Measurements from ENCODE around the gene OPA3.

Gene OPA3

GRCh38 chr19:45505996-45506245, 78.7 kb downstream of the OPA3 start:
- in situ Hi-C loops (cut with MboI; ENCODE audit: low sequenced_read_pairs) = no loop called here

- in situ Hi-C loops (cut with MboI; ENCODE audit: low sequenced_read_pairs) = no loop called here
Observed at GRCh38 chr19:45505151-45505995, 79.2 kb downstream of the OPA3 start.

DNA sequence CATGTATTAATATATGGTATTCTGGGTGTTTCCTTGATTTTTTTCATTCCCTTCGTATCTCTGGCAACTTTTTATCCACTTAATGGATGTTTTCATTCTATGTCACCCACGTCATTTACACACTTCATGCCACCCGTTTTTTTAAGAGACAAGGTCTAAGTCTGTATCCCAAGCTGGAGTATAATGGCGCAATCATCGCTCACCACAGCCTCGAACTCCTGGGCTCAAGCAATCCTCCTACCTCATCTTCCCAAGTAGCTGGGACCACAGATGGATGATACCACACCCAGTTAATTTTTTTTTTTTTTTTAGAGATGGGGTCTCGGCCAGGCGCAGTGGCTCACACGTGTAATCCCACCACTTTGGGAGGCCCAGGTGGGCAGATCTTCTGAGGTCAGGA, 80.7 kb downstream of the OPA3 start:
- in situ Hi-C loops (cut with MboI; ENCODE audit: low sequenced_read_pairs) = no loop called here

DNA sequence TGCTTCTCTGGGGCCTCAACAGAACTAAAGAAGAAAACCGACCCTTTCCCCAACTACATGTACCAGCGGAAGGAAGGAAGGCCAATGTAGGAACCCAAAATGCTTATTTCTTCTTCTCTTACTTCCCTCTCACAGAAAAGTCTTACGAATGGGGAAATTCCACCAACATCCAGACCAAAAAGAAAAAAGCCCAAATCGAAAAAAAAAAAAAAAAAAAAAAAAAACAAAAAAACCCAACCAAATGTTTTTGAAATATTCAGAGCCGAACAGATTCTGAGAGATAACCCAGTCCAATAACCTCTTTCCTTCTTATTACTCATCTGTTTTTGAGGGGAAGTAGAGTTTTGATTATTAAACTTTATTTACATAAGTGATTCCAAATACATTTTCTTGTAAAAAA, 82.5 kb downstream of the OPA3 start:
- in situ Hi-C loops (cut with MboI; ENCODE audit: low sequenced_read_pairs) = no loop called here

DNA sequence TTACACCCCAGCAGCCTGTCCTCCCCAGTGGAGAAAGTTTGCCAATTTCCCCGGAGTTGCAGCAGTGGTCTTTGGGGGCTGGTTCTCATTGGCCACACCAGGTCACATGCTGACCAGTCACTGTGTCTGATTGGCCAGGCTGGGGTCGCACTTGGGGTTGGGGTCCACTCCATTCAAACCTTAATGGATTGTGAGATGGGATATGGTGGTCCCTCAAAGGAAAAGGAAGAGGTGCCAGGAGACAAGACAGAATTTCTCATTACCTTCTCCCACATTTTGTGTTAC, 82.9 kb downstream of the OPA3 start:
- in situ Hi-C loops (cut with MboI; ENCODE audit: low sequenced_read_pairs) = no loop called here

DNA sequence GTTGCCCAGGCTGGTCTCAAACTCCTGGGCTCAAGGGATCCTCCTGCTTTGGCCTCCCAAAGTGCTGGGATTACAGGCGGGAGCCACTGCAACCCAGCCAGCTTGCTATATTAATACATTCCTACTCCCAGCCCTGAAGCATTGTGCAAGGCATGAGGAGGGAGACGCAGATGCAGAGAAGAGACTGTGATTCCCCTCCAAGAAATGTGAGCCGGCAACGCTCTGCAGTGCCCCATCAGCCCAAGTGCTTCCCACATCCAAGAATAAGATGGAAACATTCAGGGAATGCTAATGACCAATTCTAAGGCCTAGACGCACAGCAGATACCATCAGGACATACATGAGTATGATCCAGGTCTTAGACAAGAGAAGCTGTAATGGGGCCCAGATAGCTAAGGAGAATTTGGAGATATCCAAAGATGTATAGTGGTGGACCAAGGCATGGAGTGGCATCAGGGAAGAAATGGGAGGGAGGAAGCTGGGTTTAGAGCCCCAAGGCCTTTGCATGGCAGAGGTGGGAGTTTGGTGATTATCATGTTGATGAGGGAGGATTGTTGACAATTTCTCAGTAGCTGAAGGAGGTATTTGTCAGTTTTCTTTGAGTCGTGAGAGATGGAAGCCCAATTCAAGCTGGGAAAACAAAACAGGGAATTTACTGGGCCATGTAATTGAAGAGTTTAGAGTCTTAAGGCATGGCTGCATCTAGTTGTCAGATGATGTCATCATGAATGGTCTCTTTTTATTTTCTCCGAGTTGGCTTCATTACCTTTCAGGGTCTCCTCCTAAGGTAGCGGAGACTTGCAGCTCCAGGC, 83.5 kb downstream of the OPA3 start:
- in situ Hi-C loops (cut with MboI; ENCODE audit: low sequenced_read_pairs) = no loop called here

GRCh38 chr19:45499196-45500180, 85.1 kb downstream of the OPA3 start:
- in situ Hi-C loops (cut with MboI; ENCODE audit: low sequenced_read_pairs) = no loop called here

DNA sequence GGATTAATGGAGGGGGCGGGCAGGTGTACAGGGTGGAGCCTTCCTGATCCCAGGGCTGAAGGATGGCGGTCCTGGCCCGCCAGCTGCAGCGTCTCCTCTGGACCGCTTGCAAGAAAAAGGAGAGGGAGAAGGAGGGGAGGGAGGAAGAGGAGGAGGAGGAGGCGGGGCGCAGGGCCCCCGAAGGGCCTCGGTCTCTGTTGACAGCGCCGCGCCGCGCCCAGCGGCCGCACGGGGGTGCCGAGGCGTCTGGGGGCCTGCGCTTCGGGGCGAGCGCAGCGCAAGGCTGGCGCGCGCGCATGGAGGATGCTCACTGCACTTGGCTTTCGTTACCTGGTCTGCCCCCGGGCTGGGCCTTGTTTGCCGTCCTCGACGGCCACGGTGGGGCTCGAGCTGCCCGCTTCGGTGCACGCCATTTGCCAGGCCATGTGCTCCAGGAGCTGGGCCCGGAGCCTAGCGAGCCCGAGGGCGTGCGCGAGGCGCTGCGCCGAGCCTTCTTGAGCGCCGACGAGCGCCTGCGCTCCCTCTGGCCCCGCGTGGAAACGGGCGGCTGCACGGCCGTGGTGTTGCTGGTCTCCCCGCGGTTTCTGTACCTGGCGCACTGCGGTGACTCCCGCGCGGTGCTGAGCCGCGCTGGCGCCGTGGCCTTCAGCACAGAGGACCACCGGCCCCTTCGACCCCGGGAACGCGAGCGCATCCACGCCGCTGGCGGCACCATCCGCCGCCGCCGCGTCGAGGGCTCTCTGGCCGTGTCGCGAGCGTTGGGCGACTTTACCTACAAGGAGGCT, 86.0 kb downstream of the OPA3 start, which contains the start of gene PPM1N:
PPM1N (plus strand) TSS at position 33 of the 785 bp plus-strand sequence; CDS start at position 63, 30 bp downstream.
- in situ Hi-C loops (cut with MboI; ENCODE audit: low sequenced_read_pairs) = no loop called here

GRCh38 chr19:45497791-45498190, 86.8 kb downstream of the OPA3 start:
- in situ Hi-C loops (cut with MboI; ENCODE audit: low sequenced_read_pairs) = no loop called here

- in situ Hi-C loops (cut with MboI; ENCODE audit: low sequenced_read_pairs) = no loop called here
Observed at GRCh38 chr19:45496349-45496953, 88.2 kb downstream of the OPA3 start.

DNA sequence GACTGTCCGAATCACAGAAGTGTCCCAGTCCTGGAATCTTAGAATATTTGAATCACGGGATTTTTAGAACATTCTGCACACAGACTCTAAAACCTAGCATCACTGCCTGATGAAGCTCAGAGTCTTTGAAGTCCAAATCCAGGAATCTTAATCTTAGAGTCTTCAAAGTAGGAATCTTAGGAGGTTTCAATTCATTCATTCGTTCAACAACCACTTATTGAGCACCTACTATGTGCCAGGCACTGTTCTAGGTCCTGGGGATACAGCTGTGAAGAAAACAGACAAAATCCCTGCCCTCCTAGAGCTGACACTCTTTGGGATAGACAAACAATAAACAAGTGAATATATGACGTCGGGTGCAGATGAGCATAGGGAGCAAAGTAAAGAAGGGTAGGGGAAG, 89.4 kb downstream of the OPA3 start:
- in situ Hi-C loops (cut with MboI; ENCODE audit: low sequenced_read_pairs) = no loop called here

GRCh38 chr19:45494261-45494916, 90.2 kb downstream of the OPA3 start:
- in situ Hi-C loops (cut with MboI; ENCODE audit: low sequenced_read_pairs) = no loop called here

DNA sequence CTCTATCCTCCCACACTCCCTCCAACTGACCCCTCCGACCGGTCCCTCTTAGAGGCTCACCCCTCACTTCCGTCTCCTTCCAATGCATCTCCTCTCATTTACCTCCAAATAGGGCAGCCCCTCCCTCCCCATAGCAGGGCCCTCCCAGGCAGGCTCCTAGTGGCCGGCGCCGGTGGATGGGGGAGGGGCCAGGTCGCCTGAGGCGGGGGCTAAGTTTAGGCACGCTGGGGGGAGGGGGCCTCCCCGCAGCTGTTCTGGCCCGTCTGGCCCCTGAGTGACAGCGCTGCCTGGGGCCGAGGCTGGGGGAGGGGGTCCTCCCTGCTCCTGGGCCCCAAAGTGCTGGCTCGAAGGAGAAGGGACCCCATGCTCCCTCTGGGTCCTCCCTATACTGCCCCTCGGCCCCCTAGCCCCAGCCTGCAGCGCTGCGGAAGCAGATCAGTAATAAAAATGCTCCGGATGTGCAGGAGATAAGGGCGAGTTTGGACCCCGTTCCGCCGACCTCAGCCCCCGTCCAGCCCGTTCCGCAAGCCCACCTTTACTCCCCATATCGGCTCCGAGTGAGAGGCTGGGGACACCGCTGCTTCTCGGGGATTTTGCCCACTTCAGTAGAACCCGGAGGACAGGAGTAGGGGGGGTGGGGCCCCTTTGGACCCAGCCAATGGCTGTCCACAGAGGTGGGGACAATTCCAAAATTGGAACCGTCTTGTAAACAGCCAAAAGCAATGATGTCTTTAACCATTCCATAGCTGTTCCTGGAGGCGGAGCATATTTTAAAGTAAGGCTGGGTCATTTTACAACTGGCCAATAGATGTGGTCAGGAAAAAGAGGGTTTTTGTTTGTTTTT, 91.8 kb downstream of the OPA3 start:
- in situ Hi-C loops (cut with MboI; ENCODE audit: low sequenced_read_pairs) = no loop called here

DNA sequence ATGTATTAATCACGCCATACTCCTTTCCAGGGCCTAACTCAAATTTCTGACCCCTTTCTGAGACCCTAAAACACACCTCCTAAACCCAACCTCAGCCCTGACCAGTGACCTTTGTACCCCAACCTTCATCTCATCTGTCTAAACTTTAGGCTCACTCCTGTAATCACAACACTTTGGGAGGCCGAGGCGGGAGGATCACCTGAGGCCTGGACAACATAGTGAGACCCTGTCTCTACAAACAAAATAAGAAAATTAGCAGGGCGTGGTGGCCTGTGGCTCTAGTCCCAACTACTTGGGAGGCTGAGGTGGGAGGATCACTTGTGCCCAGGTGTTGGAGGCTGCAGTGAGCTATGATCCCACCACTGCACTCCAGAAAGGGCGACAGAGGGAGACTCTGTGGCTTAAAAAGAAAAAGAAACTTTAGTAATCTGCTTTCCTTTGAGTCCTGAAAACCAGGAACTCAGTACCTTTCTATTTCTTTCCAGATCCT, 92.4 kb downstream of the OPA3 start:
- in situ Hi-C loops (cut with MboI; ENCODE audit: low sequenced_read_pairs) = no loop called here

DNA sequence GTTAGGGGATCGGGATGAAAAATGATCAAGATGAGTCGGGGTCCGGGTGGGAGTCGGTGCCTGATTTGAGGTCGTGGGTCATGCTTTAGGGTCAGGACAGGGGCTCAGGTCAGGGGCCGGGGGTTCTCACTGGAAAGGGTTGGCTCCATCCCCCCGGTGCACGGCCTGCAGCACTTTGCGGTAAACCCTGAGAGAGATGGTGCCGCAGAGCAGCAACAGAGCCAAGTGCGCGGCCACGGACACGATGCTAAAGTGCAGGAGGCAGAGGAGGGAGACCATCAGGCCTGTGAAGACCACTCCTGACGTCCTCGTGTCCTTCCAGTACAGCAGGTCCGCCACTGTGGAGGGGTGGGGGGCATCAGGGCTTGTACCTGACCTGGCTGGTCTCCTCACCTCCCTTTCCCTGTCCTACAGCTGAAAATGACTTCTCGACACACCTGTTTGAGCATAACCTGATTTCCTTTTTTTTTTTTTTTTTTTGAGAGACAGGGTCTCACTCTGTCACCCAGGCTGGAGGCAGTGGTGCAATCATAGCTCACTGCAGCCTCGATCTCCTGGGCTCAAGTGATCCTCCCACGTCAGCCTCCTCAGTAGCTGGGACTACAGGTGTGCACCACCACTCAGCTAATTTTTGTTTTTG, 95.3 kb downstream of the OPA3 start:
- in situ Hi-C loops (cut with MboI; ENCODE audit: low sequenced_read_pairs) = no loop called here

DNA sequence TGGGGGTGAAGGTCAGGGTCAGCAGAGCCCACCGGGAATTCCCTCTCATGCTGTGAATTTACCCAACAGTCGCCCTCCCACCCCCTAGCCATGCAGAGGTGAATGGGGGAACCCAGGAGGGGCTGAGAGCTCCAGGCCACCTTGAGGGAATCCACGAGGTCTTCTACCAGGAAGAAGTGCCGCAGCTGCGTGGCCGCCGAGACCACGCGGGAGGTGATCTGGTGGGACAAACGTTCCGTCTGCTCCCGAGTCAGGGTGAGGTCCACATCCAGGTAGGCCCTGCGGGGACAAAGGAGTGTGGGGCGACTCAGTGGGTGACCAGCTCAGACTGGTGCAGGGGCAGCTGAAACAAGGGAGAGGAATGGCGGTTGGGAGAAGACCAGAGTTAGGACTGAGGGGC, 95.9 kb downstream of the OPA3 start:
- in situ Hi-C loops (cut with MboI; ENCODE audit: low sequenced_read_pairs) = no loop called here

- in situ Hi-C loops (cut with MboI; ENCODE audit: low sequenced_read_pairs) = no loop called here
Observed at GRCh38 chr19:45485305-45486077, 99.1 kb downstream of the OPA3 start.
